ENCODE results near the gene BABAM2. TPM values are rescaled to one million over a fixed set of nuclear protein-coding genes. Genes with fewer than 3 reads are reported as not detected.

BABAM2 gene
- total RNA-seq, 1 donor from 2014 or later = 43.5 TPM

DNA sequence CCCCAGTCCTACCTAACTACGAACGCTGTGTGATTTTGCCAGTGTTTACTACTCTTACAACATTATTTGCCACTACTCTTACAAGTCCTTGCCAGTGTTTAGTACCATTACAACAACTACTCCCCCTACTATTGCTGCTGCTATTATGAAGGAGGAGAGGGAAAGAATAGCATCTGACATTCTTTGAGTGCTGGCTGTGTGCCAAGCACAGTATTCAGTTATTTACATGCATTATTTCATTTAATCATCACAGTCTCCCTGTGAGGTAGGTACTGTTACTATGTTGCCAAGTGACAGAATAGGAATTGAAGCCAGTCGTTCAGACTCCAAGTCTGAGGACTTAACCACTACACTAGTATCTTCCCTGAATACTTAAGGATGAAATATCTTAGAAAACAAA lies 316.2 kb downstream of the BABAM2 start:
- Mint-ChIP-seq H3K27ac (no peak overlapping the region), H3K27me3 (ENCODE audit: low read depth) (no peaks in the 10 kb centered on the region), H3K4me3 (no peak overlapping the region), H3K9me3 (no peaks in the 10 kb centered on the region), H3K36me3 (no peaks in the 10 kb centered on the region), H3K4me1 (peaks cover 7% of the 10 kb centered on the region)
- TF ChIP-seq, protein P1, sequence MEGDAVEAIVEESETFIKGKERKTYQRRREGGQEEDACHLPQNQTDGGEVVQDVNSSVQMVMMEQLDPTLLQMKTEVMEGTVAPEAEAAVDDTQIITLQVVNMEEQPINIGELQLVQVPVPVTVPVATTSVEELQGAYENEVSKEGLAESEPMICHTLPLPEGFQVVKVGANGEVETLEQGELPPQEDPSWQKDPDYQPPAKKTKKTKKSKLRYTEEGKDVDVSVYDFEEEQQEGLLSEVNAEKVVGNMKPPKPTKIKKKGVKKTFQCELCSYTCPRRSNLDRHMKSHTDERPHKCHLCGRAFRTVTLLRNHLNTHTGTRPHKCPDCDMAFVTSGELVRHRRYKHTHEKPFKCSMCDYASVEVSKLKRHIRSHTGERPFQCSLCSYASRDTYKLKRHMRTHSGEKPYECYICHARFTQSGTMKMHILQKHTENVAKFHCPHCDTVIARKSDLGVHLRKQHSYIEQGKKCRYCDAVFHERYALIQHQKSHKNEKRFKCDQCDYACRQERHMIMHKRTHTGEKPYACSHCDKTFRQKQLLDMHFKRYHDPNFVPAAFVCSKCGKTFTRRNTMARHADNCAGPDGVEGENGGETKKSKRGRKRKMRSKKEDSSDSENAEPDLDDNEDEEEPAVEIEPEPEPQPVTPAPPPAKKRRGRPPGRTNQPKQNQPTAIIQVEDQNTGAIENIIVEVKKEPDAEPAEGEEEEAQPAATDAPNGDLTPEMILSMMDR (IDR thresholded peaks at IDR 0.05; ENCODE audit: unreplicated experiment) = no peak
- no peak for DNase-seq (ENCODE audit: low spot score in 2 of 2, unreplicated experiment in 2 of 2)

DNA sequence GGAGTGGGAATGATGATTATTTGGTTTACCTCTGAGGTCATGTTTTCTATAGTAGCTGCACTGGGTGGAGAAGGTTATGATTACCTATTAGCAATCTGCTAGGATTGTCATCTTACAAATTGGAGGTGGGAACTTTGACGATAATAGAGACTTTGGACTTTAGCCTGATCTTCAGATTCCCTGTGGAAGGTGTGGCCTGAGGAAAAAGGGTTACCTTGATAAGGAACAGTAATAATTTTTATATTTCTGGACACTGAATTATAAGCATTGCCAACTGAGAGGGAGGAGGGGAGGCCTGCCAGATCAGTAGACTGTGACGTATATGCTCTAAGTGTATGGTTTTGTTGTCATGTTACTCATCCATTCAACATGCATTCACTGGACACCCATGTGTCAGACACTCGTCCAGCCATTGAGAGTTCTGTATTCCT lies 318.7 kb downstream of the BABAM2 start:
- H3K27ac Mint-ChIP-seq = no peak overlapping the region
- no peak for DNase-seq (ENCODE audit: low spot score in 2 of 2, unreplicated experiment in 2 of 2)
- H3K36me3 Mint-ChIP-seq = no peaks in the 10 kb centered on the region
- peaks cover 7% of the 10 kb centered on the region for H3K4me1 Mint-ChIP-seq
- H3K4me3 Mint-ChIP-seq = no peak overlapping the region
- TF ChIP-seq, protein P1 (IDR thresholded peaks at IDR 0.05; ENCODE audit: unreplicated experiment) = no peak
- H3K9me3 Mint-ChIP-seq = no peaks in the 10 kb centered on the region
- H3K27me3 Mint-ChIP-seq (ENCODE audit: low read depth) = no peaks in the 10 kb centered on the region

DNA sequence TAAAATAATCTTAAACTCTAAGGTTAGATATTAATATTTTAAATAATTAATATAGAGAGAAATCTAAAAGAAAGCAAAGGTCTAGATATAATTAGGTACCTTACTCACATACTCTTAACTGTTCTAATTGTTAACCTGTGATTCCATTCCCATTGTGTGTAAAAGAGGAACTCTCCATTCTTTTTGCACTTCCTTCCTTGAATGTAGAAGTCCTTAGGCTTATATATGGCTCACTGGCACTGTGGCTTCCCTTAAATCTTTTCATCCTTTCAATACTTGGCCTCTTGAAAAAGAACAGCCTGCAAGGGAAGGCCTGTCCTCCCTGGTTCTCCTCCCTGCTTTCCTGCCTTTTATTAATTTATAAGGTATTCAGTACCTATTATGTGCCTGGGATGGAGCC lies 319.3 kb downstream of the BABAM2 start:
- no peaks in the 10 kb centered on the region for H3K27me3 Mint-ChIP-seq (ENCODE audit: low read depth)
- H3K4me3 Mint-ChIP-seq = no peak overlapping the region
- peaks cover 7% of the 10 kb centered on the region for H3K4me1 Mint-ChIP-seq
- no peaks in the 10 kb centered on the region for H3K9me3 Mint-ChIP-seq
- TF ChIP-seq, protein P1 (IDR thresholded peaks at IDR 0.05; ENCODE audit: unreplicated experiment) = no peak
- H3K27ac Mint-ChIP-seq = no peak overlapping the region
- no peaks in the 10 kb centered on the region for H3K36me3 Mint-ChIP-seq
- no peak for DNase-seq (ENCODE audit: low spot score in 2 of 2, unreplicated experiment in 2 of 2)

DNA sequence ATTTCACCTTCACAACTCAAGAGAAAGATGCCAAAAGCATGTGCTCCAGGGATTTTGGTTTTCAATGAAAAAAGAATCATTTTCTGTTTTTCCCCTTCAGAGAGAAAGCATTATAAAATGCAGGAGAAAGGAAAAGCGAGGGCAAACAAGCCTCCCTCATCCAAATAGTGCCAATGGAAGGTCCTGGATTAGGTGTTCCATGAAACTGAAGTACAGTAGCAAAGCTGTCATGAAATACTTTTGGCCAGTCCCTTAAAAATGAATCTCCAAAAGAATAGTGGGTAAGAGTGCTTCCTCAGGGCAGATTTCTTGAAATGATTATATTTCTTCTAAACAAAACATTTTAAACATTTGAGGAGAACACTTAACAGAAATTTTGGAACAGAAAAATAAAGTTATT lies 320.0 kb downstream of the BABAM2 start:
- H3K27me3 Mint-ChIP-seq (ENCODE audit: low read depth) = no peaks in the 10 kb centered on the region
- peaks cover 8% of the 10 kb centered on the region for H3K4me1 Mint-ChIP-seq
- no peak overlapping the region for H3K27ac Mint-ChIP-seq
- H3K9me3 Mint-ChIP-seq = no peaks in the 10 kb centered on the region
- no peak for DNase-seq (ENCODE audit: low spot score in 2 of 2, unreplicated experiment in 2 of 2)
- TF ChIP-seq, protein P1 (IDR thresholded peaks at IDR 0.05; ENCODE audit: unreplicated experiment) = no peak
- no peaks in the 10 kb centered on the region for H3K36me3 Mint-ChIP-seq
- no peak overlapping the region for H3K4me3 Mint-ChIP-seq

DNA sequence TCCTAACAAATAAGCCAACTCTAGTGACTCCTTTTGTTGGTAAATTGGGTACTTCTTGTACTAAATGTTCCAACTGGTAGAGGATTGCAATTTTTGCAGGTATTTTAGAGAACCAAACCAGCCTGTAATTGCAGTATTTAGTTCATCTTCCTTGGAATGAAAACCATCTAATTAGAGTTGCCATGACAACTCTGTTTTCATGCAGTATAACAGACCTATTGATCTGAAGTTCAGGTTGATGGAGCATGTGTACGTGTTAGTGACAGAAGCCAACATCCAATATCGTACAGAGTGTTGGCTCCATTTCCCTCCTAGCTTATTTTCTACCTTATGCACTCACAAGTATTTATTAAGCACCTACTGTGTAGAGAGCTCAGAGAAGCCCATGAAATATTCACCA lies 325.8 kb downstream of the BABAM2 start:
- H3K27ac Mint-ChIP-seq = no peak overlapping the region

More for the DNA sequence above, 325.8 kb downstream of the BABAM2 start:
- H3K4me3 Mint-ChIP-seq = no peak overlapping the region
- H3K36me3 Mint-ChIP-seq = no peaks in the 10 kb centered on the region
- no peaks in the 10 kb centered on the region for H3K27me3 Mint-ChIP-seq (ENCODE audit: low read depth)
- TF ChIP-seq, protein P1 (IDR thresholded peaks at IDR 0.05; ENCODE audit: unreplicated experiment) = no peak
- DNase-seq (ENCODE audit: low spot score in 2 of 2, unreplicated experiment in 2 of 2) = no peak
- H3K9me3 Mint-ChIP-seq = no peaks in the 10 kb centered on the region
- peaks cover 8% of the 10 kb centered on the region for H3K4me1 Mint-ChIP-seq

All from mesothelial cell of epicardium (in vitro differentiated cells).